K562 (cell line): ENCODE data around the gene DNAAF1. TPM values are rescaled to one million over a fixed set of nuclear protein-coding genes. Genes with fewer than 3 reads are reported as not detected.

Experiments used
- ATAC-seq: fragments of 200-7000 bp; cut with Tn5 transposase; 3 replicates; pipeline ENCODE4 v1.9.1; 2020; ENCODE audit warnings: moderate library complexity
- BruUV-seq: library from RNA; stranded (reverse); fragments of 400-500 nt; replicated peaks from 2 replicates; lab custom pipeline; 2021; lab: Mats Ljungman, UMichigan
- CTCF ChIA-PET: fragments of 300-600 bp; formaldehyde crosslinking; extraction: SDS; loops from one replicate; lab custom pipeline; 2021; ENCODE audit warnings: low intra/inter-chr PET ratio; lab: Yijun Ruan, JAX
- POLR2A ChIA-PET: fragments of 300-600, 350-650 bp; sonication (Branson Sonifier 250); formaldehyde crosslinking; extraction: SDS; loops from one replicate; lab custom pipeline; 2021; ENCODE audit warnings: antibody characterized with exemption, inconsistent platforms; lab: Yijun Ruan, JAX
- DNase-seq, 4 experiments: peaks; one replicate each; pipeline versions ENCODE4 v3.0.0 to v3.0.0-alpha.2; 2011 to 2018; ENCODE audit warnings: low spot score in 3 of 4, mixed read lengths in 3 of 4; ENCODE audit errors: extremely low read depth in 1 of 4
- FAIRE-seq: peaks from 2 replicates; lab custom pipeline; 2011; peaks lifted over from hg19 to GRCh38; lab: Jason Lieb, UNC
- H2AFZ ChIP-seq: 2 replicates; pipeline ENCODE4 v1.6.0; 2011; ENCODE audit warnings: low read depth, low read length, control low read depth, inconsistent platforms
- H3K27ac ChIP-seq: fragments of 200-600 bp; 3 replicates; pipeline ENCODE4 v1.8.0; 2011; ENCODE audit warnings: low read depth, mild to moderate bottlenecking, control low read depth, inconsistent platforms, low read length, moderate library complexity, mixed read lengths; ENCODE audit errors: extremely low read depth
- H3K27me3 ChIP-seq, 2 experiments: fragments of 300-600 bp in 1 of 2; 2 replicates in 1 of 2; 3 replicates in 1 of 2; pipeline versions ENCODE4 v1.6.0 to v1.8.0; 2011; ENCODE audit warnings: inconsistent platforms in 2 of 2, low read length in 2 of 2, mild to moderate bottlenecking in 1 of 2, mixed read lengths in 1 of 2, moderate library complexity in 1 of 2; ENCODE audit not compliant: control insufficient read depth in 2 of 2, insufficient read depth in 2 of 2
- H3K36me3 ChIP-seq: fragments of 300-600 bp; 3 replicates; pipeline ENCODE4 v1.8.0; 2011; ENCODE audit warnings: mild to moderate bottlenecking, low read length, inconsistent platforms; ENCODE audit not compliant: control insufficient read depth, insufficient read depth
- H3K4me1 ChIP-seq, 2 experiments: fragments of 200-600 bp in 1 of 2; replicated peaks in 1 of 2; 2 replicates in 1 of 2; 3 replicates in 1 of 2; pipeline versions ENCODE4 v1.5.1 to v1.8.0; 2011; ENCODE audit warnings: inconsistent platforms in 2 of 2, low read length in 2 of 2, mild to moderate bottlenecking in 1 of 2, mixed read lengths in 1 of 2, moderate library complexity in 1 of 2; ENCODE audit not compliant: control insufficient read depth in 2 of 2, insufficient read depth in 2 of 2
- H3K4me2 ChIP-seq: 2 replicates; pipeline ENCODE4 v1.6.1; 2011; ENCODE audit warnings: low read length, control low read depth, inconsistent platforms, mixed read lengths; ENCODE audit not compliant: insufficient read depth
- H3K4me3 ChIP-seq: fragments of 200-600 bp; sonication (generic), shearing (Covaris generic); 2 replicates; pipeline ENCODE4 v1.5.1; 2016; ENCODE audit warnings: control low read depth, inconsistent platforms
- H3K79me2 ChIP-seq: fragments of 200-600 bp; 3 replicates; pipeline ENCODE4 v1.8.0; 2011; ENCODE audit warnings: low read length, inconsistent platforms; ENCODE audit not compliant: control insufficient read depth, insufficient read depth
- H3K9ac ChIP-seq, 2 experiments: 2 replicates each; pipeline versions ENCODE4 v1.6.0 to v1.6.1; 2011; ENCODE audit warnings: low read depth in 2 of 2, low read length in 2 of 2, control low read depth in 1 of 2, inconsistent platforms in 1 of 2, mild to moderate bottlenecking in 1 of 2, mixed read lengths in 1 of 2; ENCODE audit not compliant: insufficient read depth in 1 of 2
- H3K9me1 ChIP-seq: one replicate; pipeline ENCODE4 v1.6.0; 2011; ENCODE audit warnings: inconsistent platforms, mild to moderate bottlenecking, low read length, moderate library complexity; ENCODE audit not compliant: control insufficient read depth, insufficient read depth
- H3K9me3 ChIP-seq: replicated peaks from 2 replicates; pipeline ENCODE4 v1.5.1; 2011; ENCODE audit warnings: low read depth, low read length, inconsistent platforms; ENCODE audit not compliant: control insufficient read depth, insufficient read depth
- H4K20me1 ChIP-seq: replicated peaks from 2 replicates; pipeline ENCODE4 v1.6.1; 2011; ENCODE audit warnings: low read length, inconsistent platforms, mixed read lengths; ENCODE audit not compliant: control insufficient read depth, insufficient read depth
- ARID4B ChIP-seq: sonication (generic); formaldehyde crosslinking; IDR thresholded peaks from 2 replicates; pipeline ENCODE4 v1.8.0; 2022; ENCODE audit warnings: mild to moderate bottlenecking, missing genetic modification reagents
- L3MBTL2 ChIP-seq: fragments of 450-650 bp; IDR thresholded peaks from 2 replicates; pipeline ENCODE4 v1.6.1; 2016; ENCODE audit warnings: mild to moderate bottlenecking, moderate library complexity
- MTA3 ChIP-seq: fragments of 450-650 bp; formaldehyde crosslinking; IDR thresholded peaks from 2 replicates; pipeline ENCODE4 v1.6.1; 2017; ENCODE audit warnings: mild to moderate bottlenecking, borderline replicate concordance
- NFXL1 ChIP-seq: fragments of 450-650 bp; formaldehyde crosslinking; IDR thresholded peaks from 2 replicates; pipeline ENCODE4 v1.4.0; 2021; ENCODE audit warnings: mild to moderate bottlenecking
- PKNOX1 ChIP-seq: fragments of 450-650 bp; IDR thresholded peaks from 2 replicates; pipeline ENCODE4 v1.6.1; 2016
- SAFB2 ChIP-seq: fragments of 200-400 bp; formaldehyde crosslinking; IDR thresholded peaks from 2 replicates; pipeline ENCODE4 v1.6.1; 2018; ENCODE audit warnings: borderline replicate concordance, low read length, low read depth, moderate library complexity; ENCODE audit not compliant: severe bottlenecking
- USF1 ChIP-seq: sonication (generic); formaldehyde crosslinking; IDR thresholded peaks from 2 replicates; pipeline ENCODE4 v1.9.0; 2022; ENCODE audit warnings: mild to moderate bottlenecking, missing genetic modification reagents
- ZNF143 ChIP-seq: sonication (generic); formaldehyde crosslinking; IDR thresholded peaks from 2 replicates; pipeline ENCODE4 v1.9.0; 2022; ENCODE audit warnings: mild to moderate bottlenecking, missing genetic modification reagents
- WGBS: fragments of 100-300 bp; shearing (Covaris generic); methylation state at CpG from one replicate; pipeline ENCODE4 v1.1.6; 2016; ENCODE audit warnings: low coverage, mixed read lengths; ENCODE audit not compliant: insufficient coverage; ENCODE audit errors: missing lambda C conversion rate; 5-methylcytosine and 5-hydroxymethylcytosine counted together
- in situ Hi-C: fragments of 300-500 bp; cut with MboI; formaldehyde crosslinking; loops from 4 replicates; pipeline ENCODE4 v1.15.0; 2018; ENCODE audit warnings: inconsistent platforms, mixed read lengths
- intact Hi-C: fragments of 100-400 bp; cut with micrococcal nuclease; formaldehyde crosslinking; loops from 2 replicates; pipeline ENCODE4 v1.14.2; 2022
- polyA plus RNA-seq, 8 experiments: library from polyadenylated mRNA; depleted of rRNA in 4 of 8; stranded (reverse) in 5 of 8; unstranded in 3 of 8; fragments of >200 nt; fragmentation: Nextera tagmentation in 2 of 8; fragmentation: Illumina TruSeq in 1 of 8; extraction: Ambion mirVana in 2 of 8; extraction: Trizol in 1 of 8; gene quantifications; 2 replicates each; pipeline versions ENCODE4 v1.2.1 to v1.2.3, GENCODE V29; 2011 to 2014; ENCODE audit warnings: inconsistent platforms in 1 of 8, missing spikeins in 1 of 8
- total RNA-seq, 7 experiments: library from RNA; depleted of rRNA in 6 of 7; stranded (reverse); fragments of >200 nt in 6 of 7; fragmentation: Illumina TruSeq in 2 of 7; extraction: Trizol in 2 of 7; gene quantifications; 2 replicates each; pipeline versions ENCODE4 v1.2.1 to v1.2.3, GENCODE V29; 2011 to 2021; ENCODE audit warnings: low replicate concordance in 1 of 7

Gene DNAAF1
- total and polyA plus RNA-seq, 9 of the 15 experiments (the other 6 are each of a cell fraction or from before 2014, with no cell fraction given) = 0.01 TPM; not detected in 8

- no peak for FAIRE-seq
- H3K9me3 ChIP-seq = 0 out of 2 replicates have a peak, but pooled peaks cover 2% of the 10 kb centered on the region
- no peaks in the 10 kb centered on the region for H3K79me2 ChIP-seq
- CTCF ChIA-PET = no interaction called here
- H2AFZ ChIP-seq = no peak overlapping the region
- WGBS = 8% methylated on average over 14 of the region's 14 CpGs
- peaks cover 79 to 85% of the 10 kb centered on the region in 2 experiments for H3K27me3 ChIP-seq
- BruUV-seq = no TSS peak
- TF ChIP-seq MTA3 (no peak), ZNF143 (CRISPR knock-in tag) (no peak), NFXL1 (CRISPR knock-in tag) (no peak), SAFB2 (no peak)
- peaks cover 0 to 33% of the 10 kb centered on the region in 2 experiments; a peak in 3 of 5 replicates for H3K4me1 ChIP-seq
- in situ Hi-C loops (no loop called here), intact Hi-C loops (no loop called here)
- no peak for DNase-seq
- H3K9ac ChIP-seq = 0 out of 4 replicates have a peak overlapping the region, but pooled peaks of 1 of the 2 experiments have one; percentile 22
- H3K27ac ChIP-seq = no peak overlapping the region
- H3K4me2 ChIP-seq = no peak overlapping the region
- peaks cover 4% of the 10 kb centered on the region for H3K9me1 ChIP-seq
- ATAC-seq = peak; percentile 16; the same call in 1 of the 3 replicates
- H3K36me3 ChIP-seq = no peaks in the 10 kb centered on the region
- H3K4me3 ChIP-seq = no peak overlapping the region
- H4K20me1 ChIP-seq = peaks cover 12% of the 10 kb centered on the region
- POLR2A ChIA-PET = interaction anchor here (0.6 to 2.4 kb wide), 2 partner anchors 11 to 289 kb away, joined by 3 to 5 read pairs; partner anchors contain the start of gene TAF1C
These were observed 52.5 kb downstream of the DNAAF1 start for GRCh38 chr16:84197466-84198128.

- in situ Hi-C loops (no loop called here), intact Hi-C loops (no loop called here)
- FAIRE-seq = no peak
- no peak overlapping the region for H3K27ac ChIP-seq
- peak; percentile 8 for ATAC-seq
- H2AFZ ChIP-seq = no peak overlapping the region
- H3K9me1 ChIP-seq = peaks cover 4% of the 10 kb centered on the region
- no TSS peak for BruUV-seq
- H3K4me2 ChIP-seq = no peak overlapping the region
- no peak overlapping the region for H3K4me3 ChIP-seq
- H3K36me3 ChIP-seq = no peaks in the 10 kb centered on the region
- WGBS = 16% methylated on average over 10 of the region's 10 CpGs
- no peaks in the 10 kb centered on the region for H3K79me2 ChIP-seq
- POLR2A ChIA-PET = interaction anchor here (0.6 to 0.7 kb wide), 2 partner anchors 42 to 1289 kb away, joined by 3 to 4 read pairs; no protein-coding TSS in a partner anchor
- H3K27me3 ChIP-seq = peaks cover 77% of the 10 kb centered on the region in 2 experiments
- H3K9ac ChIP-seq = no peak overlapping the region
- peaks cover 12% of the 10 kb centered on the region for H4K20me1 ChIP-seq
- H3K9me3 ChIP-seq = 0 out of 2 replicates have a peak, but pooled peaks cover 2% of the 10 kb centered on the region
- DNase-seq = no peak
- TF ChIP-seq ARID4B (no peak), L3MBTL2 (0 out of 2 replicates have a peak, but pooled peaks have one; percentile 1), PKNOX1 (peak; percentile 69), USF1 (CRISPR knock-in tag) (0 out of 2 replicates have a peak, but pooled peaks have one; percentile 4)
- TF ChIP-seq, all 486 proteins: peak for 3
- peaks cover 0 to 33% of the 10 kb centered on the region in 2 experiments; a peak in 3 of 5 replicates for H3K4me1 ChIP-seq
- CTCF ChIA-PET = no interaction called here
These were observed 53.3 kb downstream of the DNAAF1 start for GRCh38 chr16:84198401-84198800.
